HG02943 (cell line): ENCODE data around the gene TBC1D19.

Experiments
- ATAC-seq: cut with Tn5 transposase; IDR thresholded peaks from one replicate; pipeline ENCODE4 v1.9.1; 2021; ENCODE audit warnings: mild to moderate bottlenecking, low read depth, moderate library complexity; ENCODE audit not compliant: unreplicated experiment

TBC1D19 gene

GRCh38 chr4:26803211-26803861, 219.5 kb downstream of the TBC1D19 start:
- no peak for ATAC-seq

GRCh38 chr4:26804451-26804850, 220.6 kb downstream of the TBC1D19 start:
- ATAC-seq = no peak

GRCh38 chr4:26804925-26805324, 221.0 kb downstream of the TBC1D19 start:
- no peak for ATAC-seq
